GM21360 (cell line): Measurements from ENCODE around the gene YWHAE.
"Not testable (repeated sequence)": the region's sequence is repeated elsewhere in the genome, so short reads cannot be mapped to it uniquely, and the experiment has no call there.

Experiments
- ATAC-seq: cut with Tn5 transposase; IDR thresholded peaks from one replicate; pipeline ENCODE4 v1.9.1; 2021; ENCODE audit warnings: mild to moderate bottlenecking, moderate library complexity; ENCODE audit not compliant: unreplicated experiment

The YWHAE gene

DNA sequence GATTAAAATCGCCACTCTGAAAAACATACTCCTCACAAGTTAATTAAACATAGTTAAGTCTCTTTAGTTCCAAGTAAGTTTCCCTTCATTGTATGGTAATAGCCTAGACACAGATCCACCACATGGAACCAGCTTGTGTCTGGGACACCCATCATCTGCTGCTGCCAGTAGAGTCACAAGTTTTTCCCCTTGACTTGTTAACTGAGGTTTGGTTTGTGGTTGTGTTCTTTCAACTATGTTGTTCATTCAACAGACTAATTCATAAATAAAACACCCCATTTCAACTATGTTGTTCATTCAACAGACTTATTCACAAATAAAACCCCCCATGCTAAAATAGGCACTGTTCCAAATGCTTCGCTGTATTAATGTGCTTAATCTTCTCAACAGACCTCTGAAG, 24.4 kb downstream of the YWHAE start:
- no peak for ATAC-seq

DNA sequence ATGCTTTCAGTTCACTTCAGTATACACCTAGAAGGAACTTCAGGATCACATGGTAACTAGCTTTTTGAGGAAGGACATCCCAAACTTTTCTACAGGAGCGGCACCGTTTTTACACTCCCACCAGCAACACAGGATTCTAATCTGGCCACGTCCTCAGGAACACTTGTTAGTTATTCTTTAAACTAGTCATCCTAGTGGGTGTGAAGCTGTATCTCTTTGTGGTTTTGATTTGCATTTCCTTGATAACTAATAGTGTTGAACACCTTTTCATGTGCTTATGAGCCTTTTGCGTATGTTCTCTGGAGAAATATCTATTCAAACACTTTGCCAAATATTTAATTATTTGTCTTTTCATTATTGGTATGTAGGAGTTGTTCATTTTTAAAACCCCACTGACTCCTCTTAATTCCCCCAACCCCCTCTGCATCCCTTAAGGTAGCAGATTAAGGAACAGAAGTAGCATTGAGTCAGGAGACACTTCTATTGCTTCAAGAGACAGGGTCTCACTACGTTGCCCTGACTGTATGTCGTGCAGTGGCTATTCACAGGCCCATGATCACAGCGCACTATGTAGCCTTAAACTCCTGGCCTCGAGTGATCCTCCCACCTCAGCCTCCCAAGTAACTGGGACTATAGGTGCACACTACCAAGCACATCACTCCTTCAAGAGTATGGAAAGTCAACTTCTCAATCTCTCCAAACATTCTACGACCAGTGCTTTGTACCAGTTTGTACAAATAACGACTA, 25.4 kb downstream of the YWHAE start:
- ATAC-seq: no peak

DNA sequence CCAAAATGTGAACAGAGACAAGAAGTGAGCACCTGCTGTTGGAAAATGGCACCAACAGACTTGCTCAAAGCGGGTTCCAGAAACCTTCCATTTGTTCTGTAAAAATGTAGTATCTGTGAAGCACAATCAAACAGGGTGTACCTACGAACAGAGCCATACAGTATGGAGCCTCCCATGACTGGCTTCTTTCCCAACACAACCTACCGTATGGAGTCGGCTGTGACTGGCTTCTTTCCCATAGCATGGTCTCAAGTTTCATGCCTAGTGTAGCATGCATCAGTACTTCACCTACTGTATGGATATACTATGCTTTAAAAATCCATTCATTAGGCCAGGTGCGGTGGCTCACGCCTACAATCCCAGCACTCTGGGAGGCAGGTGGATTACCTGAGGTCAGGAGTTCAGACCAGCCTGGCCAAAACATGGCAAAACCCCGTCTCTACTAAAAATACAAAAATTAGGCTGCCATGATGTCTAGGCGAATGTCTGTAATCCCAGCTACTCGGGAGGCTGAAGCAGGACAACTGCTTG, 26.2 kb downstream of the YWHAE start:
- no peak for ATAC-seq

DNA sequence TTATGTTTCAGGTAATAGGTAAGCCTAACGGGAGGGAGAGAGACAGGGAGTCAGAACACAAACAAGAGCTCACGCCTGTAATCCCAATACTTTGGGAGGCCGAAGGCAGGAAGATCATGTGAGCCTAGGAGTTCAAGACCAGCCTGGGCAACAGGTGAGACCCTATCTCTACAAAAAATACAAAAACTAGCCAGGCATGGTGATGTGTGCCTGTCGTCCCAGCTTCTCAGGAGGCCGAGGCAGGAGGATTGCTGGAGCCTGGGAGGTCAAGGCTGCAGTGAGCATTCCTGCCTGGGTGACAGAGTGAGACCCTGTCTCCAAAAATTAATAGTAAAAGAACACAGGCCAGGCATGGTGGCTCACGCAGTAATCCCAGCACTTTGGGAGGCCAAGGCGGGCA, 27.4 kb downstream of the YWHAE start:
- ATAC-seq: no peak

DNA sequence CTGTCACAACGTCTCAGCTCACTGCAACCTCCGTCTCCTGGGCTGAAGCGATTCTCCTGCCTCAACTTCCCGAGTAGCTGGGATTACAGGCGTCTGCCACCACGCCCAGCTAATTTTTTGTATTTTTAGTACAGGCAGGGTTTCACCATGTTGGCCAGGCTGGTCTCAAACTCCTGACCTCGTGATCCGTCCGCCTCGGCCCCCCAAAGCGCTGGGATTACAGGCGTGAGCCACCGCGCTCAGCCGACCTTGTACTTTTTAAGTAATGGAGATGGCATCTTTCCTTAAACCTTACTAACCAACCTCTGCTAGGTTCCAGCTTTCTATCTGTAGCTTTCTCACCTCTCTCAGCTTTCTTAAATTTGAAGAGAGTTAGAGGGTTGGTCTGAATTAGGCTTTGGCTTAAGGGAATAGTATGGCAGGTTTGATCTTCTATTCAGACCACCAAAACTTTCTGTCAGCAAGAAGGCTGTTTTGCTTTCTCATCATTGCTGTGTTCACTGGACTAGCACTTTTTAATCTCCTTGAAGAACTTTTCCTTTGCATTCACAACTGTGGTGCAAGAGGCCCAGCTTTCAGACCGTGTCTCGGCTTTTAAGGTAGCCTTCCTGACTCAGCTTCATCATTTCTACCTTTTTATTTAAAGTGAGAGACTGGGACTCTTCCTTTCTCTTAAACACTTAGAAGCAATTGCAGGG, 28.0 kb downstream of the YWHAE start:
- ATAC-seq: no peak

DNA sequence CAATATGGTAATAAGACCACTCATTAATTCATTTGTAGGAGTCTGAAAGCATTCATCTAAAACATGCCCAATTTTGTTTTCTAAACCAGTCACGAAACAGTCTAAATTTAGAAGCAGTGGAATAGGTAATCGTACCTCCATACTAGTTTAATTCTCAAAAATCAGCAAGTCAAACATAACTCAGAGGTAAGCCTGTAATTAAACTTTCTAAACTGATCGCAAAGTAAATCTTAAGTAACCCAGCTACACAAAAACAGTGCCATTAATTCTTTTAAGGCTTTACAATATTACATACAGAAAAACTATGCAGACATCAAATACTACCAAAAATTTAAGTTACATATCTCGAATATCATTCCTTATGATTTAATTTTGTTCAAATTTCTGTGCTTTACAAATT, 31.4 kb downstream of the YWHAE start:
- no peak for ATAC-seq

DNA sequence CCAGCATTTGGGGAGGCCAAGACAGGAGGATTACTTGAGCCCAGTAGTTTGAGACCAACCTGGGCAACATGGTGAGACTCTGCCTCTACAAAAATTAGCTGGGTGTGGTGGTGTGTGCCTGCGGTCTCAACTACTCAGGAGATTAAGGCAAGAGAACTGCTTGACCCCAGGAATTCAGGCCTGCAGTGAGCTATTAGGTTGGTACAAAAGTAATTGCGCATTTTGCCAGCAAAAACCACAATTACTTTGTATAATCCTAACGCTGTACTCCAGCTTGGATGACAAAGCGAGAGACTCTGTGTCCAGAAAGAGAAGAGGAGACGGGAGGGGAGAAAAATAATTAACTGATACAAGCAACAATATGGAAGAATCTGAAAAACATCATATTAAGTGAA, 32.7 kb downstream of the YWHAE start:
- no peak for ATAC-seq

DNA sequence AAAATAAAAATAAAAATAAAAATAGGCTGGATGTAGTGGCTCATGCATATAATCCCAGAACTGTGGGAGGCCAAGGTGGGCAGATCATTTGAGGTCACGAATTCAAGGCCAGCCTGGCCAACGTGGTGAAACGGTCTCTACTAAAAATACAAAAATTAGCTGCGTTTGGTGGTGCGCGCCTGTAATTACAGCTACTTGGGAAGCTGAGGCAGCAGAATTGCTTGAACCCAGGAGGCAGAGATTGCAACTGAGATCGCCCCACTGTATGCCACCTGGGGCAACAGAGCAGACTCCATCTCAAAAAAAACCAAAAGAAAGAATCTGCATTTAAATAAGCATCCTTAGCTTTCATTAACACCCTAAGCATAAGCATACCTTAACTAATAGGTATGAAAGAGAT, 33.8 kb downstream of the YWHAE start:
- no peak for ATAC-seq

DNA sequence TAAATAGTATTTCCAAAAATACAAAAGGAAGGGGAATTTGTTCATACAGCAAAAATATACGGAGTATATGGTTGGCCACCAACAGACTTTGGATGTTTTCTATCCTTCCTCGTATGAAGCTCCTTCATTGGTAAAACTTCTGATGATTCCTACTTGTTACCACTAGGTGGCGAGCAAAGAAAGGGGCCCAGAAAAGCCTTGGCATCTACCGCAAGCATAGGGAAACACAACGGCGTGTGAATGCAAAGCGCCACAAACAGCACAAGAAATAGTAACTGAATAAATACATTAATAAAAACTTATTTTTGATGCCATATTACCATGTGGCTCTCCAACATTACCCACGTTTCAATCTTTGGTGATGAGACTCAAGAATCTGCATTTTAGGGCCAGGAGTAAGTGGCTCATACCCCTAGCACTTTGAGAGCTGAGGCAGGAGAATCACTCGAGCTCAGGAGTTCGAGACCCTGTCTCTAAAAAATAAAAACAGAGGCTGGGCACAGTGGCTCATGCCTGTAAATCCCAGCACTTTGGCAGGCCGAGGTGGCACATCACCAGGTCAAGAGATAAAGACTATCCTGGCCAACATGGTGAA, 34.5 kb downstream of the YWHAE start:
- no peak for ATAC-seq

DNA sequence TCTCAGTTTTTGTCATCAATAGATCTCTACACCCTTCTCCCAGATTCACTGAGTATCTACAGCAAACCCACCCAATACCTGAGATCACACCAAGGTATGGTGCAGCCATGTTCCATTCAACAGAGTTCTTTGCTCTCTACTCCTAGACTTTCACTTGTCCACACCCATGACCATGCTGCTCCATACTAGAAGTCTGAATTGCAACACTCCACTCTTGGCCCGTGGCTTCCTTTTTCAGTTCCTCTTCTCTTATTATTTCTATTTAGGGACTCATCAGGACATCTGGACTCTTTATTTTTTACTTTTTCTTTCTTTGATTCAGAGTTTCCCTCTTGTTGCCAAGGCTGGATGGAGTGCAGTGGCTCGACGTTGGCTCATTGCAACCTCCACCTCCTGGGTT, 37.1 kb downstream of the YWHAE start:
- ATAC-seq: no peak

DNA sequence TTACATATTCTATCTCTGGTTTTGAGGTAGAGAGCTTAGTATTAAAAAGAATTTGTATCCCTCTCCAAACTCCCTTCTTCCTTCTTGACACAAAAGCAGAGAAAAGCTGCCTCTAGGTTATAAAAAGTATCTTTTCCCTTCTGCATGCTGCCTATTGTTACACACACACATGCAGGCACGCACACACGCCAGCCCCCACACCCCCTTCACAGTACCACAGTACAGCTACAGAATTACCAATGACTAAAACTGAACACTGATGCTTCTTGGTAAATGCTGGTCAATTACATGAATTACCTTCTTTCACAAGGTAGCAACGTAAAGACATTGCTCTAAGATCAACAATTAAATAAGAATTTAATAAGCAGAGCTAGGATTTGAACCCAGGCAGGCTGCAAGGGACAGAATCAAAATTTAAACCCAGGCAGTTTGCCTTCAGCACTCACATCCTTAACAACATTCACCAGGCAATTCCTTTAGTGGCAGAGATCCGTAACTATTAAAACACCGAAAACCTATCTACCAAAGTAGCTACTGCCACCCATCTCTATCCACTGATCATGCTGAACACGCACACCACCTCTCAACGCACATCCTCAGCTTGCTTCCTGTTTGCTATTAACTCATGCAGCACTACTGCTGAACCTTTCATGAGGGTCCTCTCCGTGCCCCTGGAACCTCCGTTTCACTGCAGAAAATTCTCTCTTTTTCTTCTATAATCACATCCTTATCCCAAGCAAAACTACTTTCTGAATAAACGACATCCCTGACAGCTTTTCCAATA, 37.8 kb downstream of the YWHAE start:
- ATAC-seq: no peak

DNA sequence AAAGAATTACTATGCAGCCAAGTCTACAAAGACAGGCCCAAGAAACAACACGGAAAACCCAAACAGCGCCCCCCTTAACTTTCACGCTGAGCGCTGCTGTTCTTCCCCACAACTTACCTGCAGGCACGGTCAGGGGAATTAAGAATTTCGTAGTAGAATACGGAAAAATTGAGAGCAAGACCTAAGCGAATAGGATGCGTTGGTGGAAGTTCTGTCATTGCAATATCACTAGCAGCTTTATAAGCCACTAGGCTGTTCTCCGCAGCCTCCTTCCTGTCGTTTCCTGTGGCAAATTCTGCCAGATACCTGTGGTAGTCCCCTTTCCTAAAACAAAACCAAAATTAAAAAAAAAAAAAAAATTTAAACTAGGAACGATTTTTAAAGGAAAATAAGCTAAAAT, 39.0 kb downstream of the YWHAE start:
- ATAC-seq: no peak

DNA sequence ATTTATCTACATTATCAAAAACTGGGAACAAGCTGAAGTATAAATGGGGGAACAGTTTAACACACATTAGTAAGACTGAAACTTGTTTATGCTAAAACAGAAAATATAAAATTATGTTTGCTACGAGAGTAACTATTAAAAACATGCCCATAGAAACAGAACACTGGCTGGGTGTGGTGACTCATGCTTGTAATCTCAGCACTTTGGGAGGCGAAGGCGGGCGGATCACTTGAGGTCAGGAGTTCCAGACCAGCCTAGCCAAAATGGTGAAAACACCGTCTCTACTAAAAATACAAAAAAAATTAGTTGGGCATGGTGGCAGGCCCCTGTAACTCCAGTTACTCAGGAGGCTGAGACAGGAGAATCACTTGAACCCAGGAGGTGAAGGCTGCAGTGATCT, 39.7 kb downstream of the YWHAE start:
- not testable (repeated sequence) for ATAC-seq

DNA sequence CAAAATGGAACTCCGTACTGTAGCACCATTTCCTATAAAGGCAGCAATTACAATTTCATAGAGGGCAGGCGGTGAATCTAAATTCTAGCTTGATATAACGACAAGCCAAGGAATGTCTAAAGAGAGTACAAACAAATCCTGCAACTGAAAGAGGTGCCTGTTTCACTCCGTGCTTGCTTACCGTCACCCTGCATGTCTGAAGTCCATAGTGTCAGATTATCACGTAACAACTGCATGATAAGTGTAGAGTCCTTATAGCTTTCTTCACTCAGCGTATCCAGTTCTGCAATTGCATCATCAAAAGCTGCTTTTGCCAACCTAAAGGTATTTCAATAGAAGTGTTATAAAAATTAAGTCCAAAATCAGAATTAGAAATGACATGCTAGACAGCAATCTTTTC, 46.0 kb downstream of the YWHAE start:
- ATAC-seq: no peak

DNA sequence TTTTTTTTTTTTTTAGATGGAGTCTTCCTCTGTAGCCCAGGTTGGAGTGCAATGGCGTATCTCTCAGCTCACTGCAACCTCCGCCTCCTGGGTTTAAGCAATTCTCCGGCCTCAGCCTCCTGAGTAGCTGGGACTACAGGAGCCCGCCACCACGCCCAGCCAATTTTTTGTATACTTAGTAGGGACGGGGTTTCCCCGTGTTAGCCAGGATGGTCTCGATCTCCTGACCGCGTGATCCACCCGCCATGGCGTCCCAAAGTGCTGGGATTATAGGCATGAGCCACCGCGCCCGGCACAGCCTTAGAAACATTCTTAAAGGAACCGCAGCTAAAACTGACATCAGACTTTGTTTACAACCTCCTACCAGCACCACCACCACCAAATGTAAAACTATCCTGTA, 47.5 kb downstream of the YWHAE start:
- ATAC-seq: not testable (repeated sequence)

DNA sequence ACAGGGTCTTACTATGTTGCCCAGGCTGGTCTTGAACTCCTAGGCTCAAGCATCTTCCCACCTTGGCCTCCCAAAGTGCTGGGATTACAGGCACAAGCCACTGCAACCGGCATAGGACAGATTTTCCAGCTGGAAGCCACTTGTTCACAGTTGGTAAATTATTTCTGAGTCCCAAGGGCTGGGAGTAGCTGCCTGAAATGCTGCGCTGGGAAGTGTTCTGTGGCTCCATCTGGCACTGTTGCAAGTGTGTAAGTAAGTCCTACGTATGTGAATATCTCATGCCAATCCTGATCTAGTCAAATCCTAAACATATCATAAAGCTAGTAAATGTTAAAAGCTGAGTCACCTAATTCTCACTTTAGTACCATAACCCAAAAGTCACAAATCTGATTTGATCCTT, 48.1 kb downstream of the YWHAE start:
- ATAC-seq: no peak

DNA sequence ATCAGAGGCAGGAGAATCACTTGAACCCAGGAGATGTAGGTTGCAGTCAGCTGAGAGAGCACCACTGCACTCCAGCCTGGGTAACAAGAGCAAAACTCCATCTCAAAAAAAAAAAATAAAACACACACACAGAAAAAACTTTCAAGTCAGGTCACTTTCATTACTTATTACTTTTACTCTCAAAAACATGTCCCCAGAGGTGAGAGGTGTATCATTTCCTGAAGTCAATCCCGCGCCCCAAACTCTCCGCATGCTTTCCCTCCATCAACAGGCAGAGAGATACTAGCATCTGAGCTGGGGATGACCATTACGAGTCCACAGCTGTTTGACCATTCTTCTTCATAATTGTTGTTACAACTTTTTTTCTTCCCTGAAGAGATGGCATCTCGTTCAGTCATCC, 48.7 kb downstream of the YWHAE start:
- no peak for ATAC-seq

DNA sequence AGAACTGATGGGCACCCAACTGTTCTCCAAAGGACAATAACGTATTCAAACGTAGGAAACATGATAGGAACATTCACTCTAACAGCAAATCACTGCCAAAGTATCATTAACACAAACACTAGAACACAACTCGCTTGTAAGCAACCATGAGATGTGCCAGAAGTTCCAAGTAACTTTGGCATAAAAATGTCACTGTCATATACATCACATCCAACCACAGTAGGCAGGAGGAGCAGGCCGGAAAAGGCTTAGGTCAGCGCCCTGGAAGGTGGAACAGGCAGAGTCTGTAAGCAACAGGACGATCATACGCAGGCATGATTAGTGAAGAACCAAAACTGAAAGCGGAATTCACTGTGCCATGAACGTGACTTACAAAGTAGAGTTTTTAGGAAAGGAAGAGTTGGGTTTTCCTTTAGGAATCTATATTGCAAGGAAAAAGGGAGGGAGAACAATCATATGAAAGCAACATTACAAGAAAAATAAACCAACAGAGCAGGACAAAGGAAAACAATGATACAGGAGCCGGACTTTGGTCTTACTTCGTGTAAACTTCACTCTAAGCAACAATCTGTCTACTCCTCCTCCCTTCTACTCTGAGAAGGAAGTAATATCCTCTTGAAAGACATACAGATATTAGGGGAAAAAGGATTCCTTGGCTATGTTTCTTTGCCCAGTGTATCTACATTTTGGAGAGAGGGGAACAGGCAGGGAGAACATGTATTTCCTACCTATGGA, 52.3 kb downstream of the YWHAE start:
- ATAC-seq: no peak

DNA sequence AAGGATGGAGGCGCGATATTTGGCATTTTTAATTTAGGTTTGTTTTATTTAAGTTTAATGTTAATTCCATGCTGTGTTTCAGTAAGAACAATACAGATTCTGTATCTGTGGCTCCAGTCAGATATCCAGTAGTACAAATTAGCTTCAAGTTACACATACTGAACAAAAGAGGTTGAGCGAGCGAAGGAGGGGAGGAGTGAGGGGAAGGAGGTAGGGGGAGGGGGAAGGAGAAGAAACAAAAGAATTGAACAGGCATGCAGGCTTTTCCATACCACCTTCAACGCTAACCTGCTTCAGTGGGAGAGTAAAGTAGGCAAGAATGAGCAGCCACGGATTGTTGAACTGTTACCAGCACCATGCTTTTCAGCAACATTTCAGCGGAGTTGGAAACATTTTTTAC, 55.5 kb downstream of the YWHAE start:
- no peak for ATAC-seq

DNA sequence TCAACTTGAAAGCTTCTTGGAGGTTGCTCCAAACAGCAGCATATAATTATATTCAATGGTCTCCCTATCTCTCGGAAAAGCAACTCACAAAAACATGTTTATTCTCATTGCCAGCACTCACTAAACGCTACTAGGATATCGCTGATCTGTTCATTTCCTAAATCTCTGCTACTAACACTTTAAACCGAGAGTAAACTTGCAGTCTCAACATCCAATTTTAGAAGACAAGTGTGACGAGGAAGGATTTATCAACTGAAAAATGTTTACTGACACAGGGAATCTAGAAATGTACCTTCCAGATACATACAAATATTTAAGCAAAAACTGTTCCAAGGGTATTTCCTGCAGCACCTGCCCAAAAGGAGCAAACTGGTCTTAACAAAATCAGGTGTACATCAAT, 56.5 kb downstream of the YWHAE start:
- ATAC-seq: no peak

DNA sequence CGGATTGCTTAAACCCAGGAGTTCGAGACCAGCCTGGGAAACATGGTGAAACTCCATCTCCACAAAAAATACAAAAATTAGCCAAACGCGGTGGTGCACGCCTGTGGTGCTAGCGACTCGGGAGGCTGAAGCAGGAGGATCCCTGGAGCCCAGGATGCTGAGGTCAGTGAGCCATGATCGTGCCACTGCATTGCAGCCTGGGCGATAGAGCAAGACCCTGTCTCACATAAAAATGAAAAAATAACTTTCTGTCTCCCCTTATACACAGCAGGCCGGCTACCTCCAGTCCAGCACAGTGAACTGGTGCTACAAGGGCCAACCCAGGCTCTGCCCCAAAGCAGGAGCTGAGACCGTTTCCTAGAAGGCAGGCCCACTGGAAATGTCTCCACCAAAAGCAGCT, 59.7 kb downstream of the YWHAE start:
- ATAC-seq: no peak
